Epithelial cell of esophagus (primary cell): ENCODE measurements around the gene NOBOX.

Experiments
- DNase-seq: peaks from one replicate; pipeline ENCODE4 v3.0.0; 2010; ENCODE audit warnings: low read depth
- H3K4me3 ChIP-seq: 2 replicates; pipeline ENCODE4 v1.5.1; 2011; ENCODE audit warnings: mild to moderate bottlenecking, low read length, control low read depth
- CTCF ChIP-seq: IDR thresholded peaks from 2 replicates; pipeline ENCODE4 v1.5.1; 2011; ENCODE audit warnings: low read depth, mild to moderate bottlenecking, low read length, control low read depth, inconsistent platforms; ENCODE audit not compliant: insufficient read depth; ENCODE audit errors: missing control alignments

Gene NOBOX

GRCh38 chr7:144407266-144407931 lies 3.9 kb upstream of the NOBOX start:
- peak; percentile 93 for DNase-seq
- peak overlapping the region; percentile 26 for H3K4me3 ChIP-seq
- no peak for TF ChIP-seq CTCF

GRCh38 chr7:144404946-144405345 lies 1.5 kb upstream of the NOBOX start:
- no peak for DNase-seq
- no peak for TF ChIP-seq CTCF
- H3K4me3 ChIP-seq: no peak overlapping the region

GRCh38 chr7:144403102-144403501 lies 391 bp downstream of the NOBOX start:
- H3K4me3 ChIP-seq: no peak overlapping the region
- no peak for TF ChIP-seq CTCF
- no peak for DNase-seq

- no peak for TF ChIP-seq CTCF
- DNase-seq: no peak
- H3K4me3 ChIP-seq: no peak overlapping the region
Measured at GRCh38 chr7:144401490-144401889, 2.0 kb downstream of the NOBOX start.

GRCh38 chr7:144399946-144400345 lies 3.5 kb downstream of the NOBOX start:
- no peak for DNase-seq
- no peak overlapping the region for H3K4me3 ChIP-seq
- TF ChIP-seq CTCF: no peak

- no peak for TF ChIP-seq CTCF
- no peak for DNase-seq
- no peak overlapping the region for H3K4me3 ChIP-seq
Measured at GRCh38 chr7:144398911-144399310, 4.6 kb downstream of the NOBOX start.

- no peak overlapping the region for H3K4me3 ChIP-seq
- no peak for DNase-seq
- TF ChIP-seq CTCF: no peak
Measured at GRCh38 chr7:144398291-144398690, 5.2 kb downstream of the NOBOX start.
